ENCODE data around the gene IGSF23. TPM values are rescaled to one million over a fixed set of nuclear protein-coding genes. Genes with fewer than 3 reads are reported as not detected.
A peak's percentile ranks its signal among the peaks of the same experiment; 100 is the strongest.

The IGSF23 gene
- polyA plus RNA-seq, 1 experiment, result 0.27 TPM

GRCh38 chr19:44661205-44661604, 47.8 kb downstream of the IGSF23 start:
- H3K27me3 ChIP-seq (ENCODE audit: control insufficient read depth, insufficient read depth, low read length), result no peaks in the 10 kb centered on the region
- DNase-seq (ENCODE audit: low read depth, low spot score), result no peak
- no peak for TF ChIP-seq CTCF (IDR thresholded peaks at IDR 0.05; ENCODE audit: low read depth, low read length)
- CTCF ChIA-PET, result interaction anchor here (1.0 to 2.7 kb wide), 2 partner anchors 73 to 90 kb away, joined by 3 to 17 read pairs; no protein-coding TSS in a partner anchor
- H3K27ac ChIP-seq (ENCODE audit: low read depth, low read length), result peak overlapping the region; percentile 1
- H3K4me3 ChIP-seq (ENCODE audit: low read depth, low read length), result no peak overlapping the region
- POLR2A ChIA-PET, result no interaction called here
- H3K9me3 ChIP-seq (ENCODE audit: control insufficient read depth, insufficient read depth, low read length), result no peaks in the 10 kb centered on the region

GRCh38 chr19:44661904-44662303, 48.5 kb downstream of the IGSF23 start:
- no peaks in the 10 kb centered on the region for H3K9me3 ChIP-seq (ENCODE audit: control insufficient read depth, insufficient read depth, low read length)
- TF ChIP-seq CTCF (IDR thresholded peaks at IDR 0.05; ENCODE audit: low read depth, low read length), result no peak
- H3K27ac ChIP-seq (ENCODE audit: low read depth, low read length), result peak overlapping the region; percentile 11
- ChIA-PET POLR2A (no interaction called here), CTCF (interaction anchor here (1.0 to 3.1 kb wide), 5 partner anchors 7 to 91 kb away, joined by 3 to 30 read pairs (median 6); no protein-coding TSS in a partner anchor)
- no peak overlapping the region for H3K4me3 ChIP-seq (ENCODE audit: low read depth, low read length)
- no peak for DNase-seq (ENCODE audit: low read depth, low spot score)
- H3K27me3 ChIP-seq (ENCODE audit: control insufficient read depth, insufficient read depth, low read length), result no peaks in the 10 kb centered on the region

GRCh38 chr19:44662691-44663385, 49.5 kb downstream of the IGSF23 start:
- no peaks in the 10 kb centered on the region for H3K27me3 ChIP-seq (ENCODE audit: control insufficient read depth, insufficient read depth, low read length)
- no peak for DNase-seq (ENCODE audit: low read depth, low spot score)
- H3K9me3 ChIP-seq (ENCODE audit: control insufficient read depth, insufficient read depth, low read length), result no peaks in the 10 kb centered on the region
- TF ChIP-seq CTCF (IDR thresholded peaks at IDR 0.05; ENCODE audit: low read depth, low read length), result no peak
- CTCF ChIA-PET, result interaction anchor here (0.6 to 3.1 kb wide), 8 partner anchors 8 to 243 kb away, joined by 3 to 30 read pairs (median 8); partner anchors contain the start of gene NECTIN2
- no peak overlapping the region for H3K4me3 ChIP-seq (ENCODE audit: low read depth, low read length)
- H3K27ac ChIP-seq (ENCODE audit: low read depth, low read length), result peak overlapping the region; percentile 11
- POLR2A ChIA-PET, result interaction anchor here (0.6 kb wide), 1 partner anchor 58 kb away, joined by 3 read pairs; no protein-coding TSS in a partner anchor

- Histone ChIP-seq H3K27me3 (ENCODE audit: control insufficient read depth, insufficient read depth, low read length) (no peaks in the 10 kb centered on the region), H3K4me3 (ENCODE audit: low read depth, low read length) (no peak overlapping the region), H3K9me3 (ENCODE audit: control insufficient read depth, insufficient read depth, low read length) (no peaks in the 10 kb centered on the region), H3K27ac (ENCODE audit: low read depth, low read length) (no peak overlapping the region)
- ChIA-PET CTCF (interaction anchor here (0.5 to 3.1 kb wide), 6 partner anchors 9 to 182 kb away, joined by 3 to 30 read pairs (median 6); partner anchors contain the start of gene NECTIN2), POLR2A (interaction anchor here (0.6 to 1.5 kb wide), 2 partner anchors 20 to 76 kb away, joined by 3 read pairs; partner anchors contain the start of gene PVR)
- no peak for TF ChIP-seq CTCF (IDR thresholded peaks at IDR 0.05; ENCODE audit: low read depth, low read length)
- no peak for DNase-seq (ENCODE audit: low read depth, low spot score)
Measured at GRCh38 chr19:44663996-44664395, 50.6 kb downstream of the IGSF23 start.

GRCh38 chr19:44664976-44665375, 51.6 kb downstream of the IGSF23 start:
- Histone ChIP-seq H3K9me3 (ENCODE audit: control insufficient read depth, insufficient read depth, low read length) (no peaks in the 10 kb centered on the region), H3K27me3 (ENCODE audit: control insufficient read depth, insufficient read depth, low read length) (no peaks in the 10 kb centered on the region), H3K4me3 (ENCODE audit: low read depth, low read length) (no peak overlapping the region), H3K27ac (ENCODE audit: low read depth, low read length) (no peak overlapping the region)
- ChIA-PET POLR2A (interaction anchor here (1.5 kb wide), 1 partner anchor 77 kb away, joined by 3 read pairs; no protein-coding TSS in a partner anchor), CTCF (interaction anchor here (3.1 kb wide), 1 partner anchor 94 kb away, joined by 30 read pairs; no protein-coding TSS in a partner anchor)
- TF ChIP-seq CTCF (IDR thresholded peaks at IDR 0.05; ENCODE audit: low read depth, low read length), result no peak
- no peak for DNase-seq (ENCODE audit: low read depth, low spot score)
